Osteocyte (in vitro differentiated cells): ENCODE results near the gene PAPPA2. TPM values are rescaled to one million over a fixed set of nuclear protein-coding genes. Genes with fewer than 3 reads are reported as not detected.

Experiments used
- DNase-seq: peaks from one replicate; pipeline ENCODE4 v3.0.0; 2021; ENCODE audit warnings: mixed read lengths; ENCODE audit not compliant: unreplicated experiment; ENCODE audit errors: extremely low spot score
- H3K27ac Mint-ChIP-seq: one replicate; pipeline ENCODE4 v1.8.0; 2021; ENCODE audit warnings: mild to moderate bottlenecking, mixed read lengths; ENCODE audit not compliant: unreplicated experiment
- H3K27me3 Mint-ChIP-seq: one replicate; pipeline ENCODE4 v1.8.0; 2021; ENCODE audit warnings: mixed read lengths; ENCODE audit not compliant: unreplicated experiment
- H3K36me3 Mint-ChIP-seq: one replicate; pipeline ENCODE4 v1.8.0; 2021; ENCODE audit warnings: mixed read lengths; ENCODE audit not compliant: unreplicated experiment
- H3K4me1 Mint-ChIP-seq: one replicate; pipeline ENCODE4 v1.8.0; 2021; ENCODE audit warnings: mixed read lengths; ENCODE audit not compliant: unreplicated experiment
- H3K4me3 Mint-ChIP-seq: one replicate; pipeline ENCODE4 v1.8.0; 2021; ENCODE audit warnings: mild to moderate bottlenecking, moderate library complexity, mixed read lengths; ENCODE audit not compliant: unreplicated experiment
- H3K9me3 Mint-ChIP-seq: one replicate; pipeline ENCODE4 v1.8.0; 2021; ENCODE audit warnings: mixed read lengths; ENCODE audit not compliant: unreplicated experiment
- CTCF ChIP-seq: fragments of 200-600 bp; sonication (generic); IDR thresholded peaks from 2 replicates; pipeline ENCODE4 v1.5.0; 2021; ENCODE audit warnings: antibody characterized with exemption, mild to moderate bottlenecking, moderate library complexity
- total RNA-seq: library from RNA; stranded (reverse); gene quantifications from 2 replicates; pipeline ENCODE4 v1.2.1, GENCODE V29; 2021

PAPPA2 gene
- total RNA-seq, 1 donor from 2014 or later, result 0.35 TPM

- no peaks in the 10 kb centered on the region for H3K4me1 Mint-ChIP-seq
- H3K9me3 Mint-ChIP-seq, result no peaks in the 10 kb centered on the region
- H3K36me3 Mint-ChIP-seq, result no peaks in the 10 kb centered on the region
- H3K4me3 Mint-ChIP-seq, result no peak overlapping the region
- TF ChIP-seq CTCF, result no peak
- DNase-seq, result no peak
- no peak overlapping the region for H3K27ac Mint-ChIP-seq
- H3K27me3 Mint-ChIP-seq, result no peaks in the 10 kb centered on the region
Measured at GRCh38 chr1:176849281-176849680, 386.3 kb downstream of the PAPPA2 start.

- no peak overlapping the region for H3K27ac Mint-ChIP-seq
- H3K4me1 Mint-ChIP-seq, result no peaks in the 10 kb centered on the region
- TF ChIP-seq CTCF, result no peak
- no peak for DNase-seq
- H3K27me3 Mint-ChIP-seq, result no peaks in the 10 kb centered on the region
- H3K4me3 Mint-ChIP-seq, result no peak overlapping the region
- no peaks in the 10 kb centered on the region for H3K36me3 Mint-ChIP-seq
- H3K9me3 Mint-ChIP-seq, result no peaks in the 10 kb centered on the region
Measured at GRCh38 chr1:176850871-176851270, 387.9 kb downstream of the PAPPA2 start.

DNA sequence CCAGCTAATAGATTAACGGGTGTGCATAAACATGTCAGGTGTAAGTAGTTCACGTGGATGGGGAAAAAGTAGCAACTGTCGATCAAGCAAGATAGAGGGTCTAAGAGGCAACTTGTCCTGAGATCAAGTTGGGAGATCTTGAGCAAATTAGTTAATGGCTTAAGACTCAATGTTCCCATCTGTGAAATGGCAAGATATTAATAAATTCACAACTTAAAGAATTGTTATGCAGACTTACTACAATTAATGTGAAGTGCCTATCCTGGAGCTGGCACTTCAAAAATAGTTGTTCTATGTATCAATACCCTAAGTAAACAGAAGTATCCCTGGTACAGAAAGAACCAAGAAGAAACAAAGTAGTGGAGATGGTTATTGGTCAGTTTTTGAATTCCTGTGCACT, 389.1 kb downstream of the PAPPA2 start:
- DNase-seq, result no peak
- Mint-ChIP-seq H3K27ac (no peak overlapping the region), H3K27me3 (no peaks in the 10 kb centered on the region), H3K4me3 (no peak overlapping the region), H3K4me1 (no peaks in the 10 kb centered on the region), H3K9me3 (no peaks in the 10 kb centered on the region), H3K36me3 (no peaks in the 10 kb centered on the region)
- TF ChIP-seq CTCF, result no peak

DNA sequence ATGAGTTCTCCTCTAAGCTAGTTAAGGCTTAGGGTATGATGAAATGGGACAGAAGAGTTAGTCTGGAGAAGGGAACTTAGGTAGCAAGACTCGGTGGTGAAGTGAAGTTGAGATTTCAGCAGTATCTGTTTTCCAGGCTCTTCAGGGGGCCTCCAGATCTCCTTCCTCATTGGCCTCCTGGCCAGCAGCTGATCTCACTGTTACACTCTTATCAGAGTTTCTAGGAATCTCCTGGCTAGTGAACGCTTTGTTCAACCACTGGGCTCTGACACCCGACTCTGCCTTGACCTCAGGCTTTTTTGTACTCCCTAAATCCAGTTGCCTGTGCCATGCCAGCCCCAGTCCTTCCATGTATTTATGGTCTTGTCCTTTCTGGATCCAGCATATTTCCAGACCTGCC, 390.5 kb downstream of the PAPPA2 start:
- DNase-seq, result no peak
- no peak overlapping the region for H3K4me3 Mint-ChIP-seq
- no peaks in the 10 kb centered on the region for H3K9me3 Mint-ChIP-seq
- H3K27me3 Mint-ChIP-seq, result no peaks in the 10 kb centered on the region
- no peak for TF ChIP-seq CTCF
- no peaks in the 10 kb centered on the region for H3K4me1 Mint-ChIP-seq
- no peaks in the 10 kb centered on the region for H3K36me3 Mint-ChIP-seq
- H3K27ac Mint-ChIP-seq, result no peak overlapping the region

- Mint-ChIP-seq H3K27ac (no peak overlapping the region), H3K4me1 (no peaks in the 10 kb centered on the region), H3K9me3 (no peaks in the 10 kb centered on the region), H3K27me3 (no peaks in the 10 kb centered on the region), H3K36me3 (no peaks in the 10 kb centered on the region), H3K4me3 (no peak overlapping the region)
- no peak for TF ChIP-seq CTCF
- DNase-seq, result no peak
Measured at GRCh38 chr1:176854121-176854520, 391.1 kb downstream of the PAPPA2 start.
